GM21360 (cell line): Measurements from ENCODE around the gene CCDC51.

ENCODE experiments used
- ATAC-seq: cut with Tn5 transposase; IDR thresholded peaks from one replicate; pipeline ENCODE4 v1.9.1; 2021; ENCODE audit warnings: mild to moderate bottlenecking, moderate library complexity; ENCODE audit not compliant: unreplicated experiment

CCDC51 gene

GRCh38 chr3:48435223-48435595 is 4.7 kb downstream of the CCDC51 start:
- no peak for ATAC-seq

- ATAC-seq: no peak
These were observed 5.2 kb downstream of the CCDC51 start for GRCh38 chr3:48434591-48435222.

- ATAC-seq: no peak
These were observed 6.3 kb downstream of the CCDC51 start for GRCh38 chr3:48433472-48434118.

GRCh38 chr3:48432411-48433371 is 7.2 kb downstream of the CCDC51 start:
- ATAC-seq: no peak

GRCh38 chr3:48431224-48432029 is 8.5 kb downstream of the CCDC51 start:
- no peak for ATAC-seq

- ATAC-seq: no peak
These were observed 9.2 kb downstream of the CCDC51 start for GRCh38 chr3:48430708-48431101.

GRCh38 chr3:48429960-48430707 is 9.8 kb downstream of the CCDC51 start, which contains the start of gene PLXNB1:
PLXNB1 (minus strand) TSS chr3:48430086; CDS start chr3:48424611, 5,475 bp downstream.
- no peak for ATAC-seq

- ATAC-seq: no peak
These were observed 10.5 kb downstream of the CCDC51 start for GRCh38 chr3:48429317-48429959.

GRCh38 chr3:48428572-48429316 is 11.2 kb downstream of the CCDC51 start:
- no peak for ATAC-seq

- no peak for ATAC-seq
These were observed 11.8 kb downstream of the CCDC51 start for GRCh38 chr3:48428088-48428571.

GRCh38 chr3:48427630-48427962 is 12.3 kb downstream of the CCDC51 start:
- ATAC-seq: no peak

- no peak for ATAC-seq
These were observed 12.8 kb downstream of the CCDC51 start for GRCh38 chr3:48426944-48427629.

GRCh38 chr3:48426401-48426909 is 13.5 kb downstream of the CCDC51 start:
- no peak for ATAC-seq

GRCh38 chr3:48425281-48425812 is 14.6 kb downstream of the CCDC51 start:
- no peak for ATAC-seq

GRCh38 chr3:48423883-48424695 is 15.8 kb downstream of the CCDC51 start:
- no peak for ATAC-seq

GRCh38 chr3:48423241-48423882 is 16.6 kb downstream of the CCDC51 start:
- no peak for ATAC-seq
